ENCODE measurements around the gene NME7. TPM values are rescaled to one million over a fixed set of nuclear protein-coding genes. Genes with fewer than 3 reads are reported as not detected.

Gene NME7
- total RNA-seq, 4 donors from 2014 or later: 5.0 to 8.9 (median 8.4) TPM

DNA sequence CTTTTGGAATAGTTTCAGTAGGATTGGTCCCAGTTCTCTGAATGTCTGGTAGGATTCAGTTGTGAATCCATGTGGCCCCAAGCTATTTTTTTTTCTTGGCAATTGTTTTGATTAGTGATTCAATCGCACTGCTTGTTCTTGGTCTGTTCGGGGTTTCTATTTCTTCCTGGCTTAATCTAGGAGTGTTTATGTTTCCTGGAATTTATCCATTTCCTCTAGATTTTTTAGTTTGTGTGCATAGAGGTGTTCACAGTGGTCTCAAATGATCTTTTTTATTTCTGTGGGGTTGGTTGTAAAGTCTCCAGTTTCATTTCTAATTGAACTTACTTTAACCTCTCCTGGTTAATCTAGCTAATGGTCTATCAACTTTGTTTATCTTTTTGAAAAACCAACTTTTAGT is 117.6 kb downstream of the NME7 start:
- DNase-seq (ENCODE audit: low spot score in 2 of 2): no peak
- TF ChIP-seq, protein P1, sequence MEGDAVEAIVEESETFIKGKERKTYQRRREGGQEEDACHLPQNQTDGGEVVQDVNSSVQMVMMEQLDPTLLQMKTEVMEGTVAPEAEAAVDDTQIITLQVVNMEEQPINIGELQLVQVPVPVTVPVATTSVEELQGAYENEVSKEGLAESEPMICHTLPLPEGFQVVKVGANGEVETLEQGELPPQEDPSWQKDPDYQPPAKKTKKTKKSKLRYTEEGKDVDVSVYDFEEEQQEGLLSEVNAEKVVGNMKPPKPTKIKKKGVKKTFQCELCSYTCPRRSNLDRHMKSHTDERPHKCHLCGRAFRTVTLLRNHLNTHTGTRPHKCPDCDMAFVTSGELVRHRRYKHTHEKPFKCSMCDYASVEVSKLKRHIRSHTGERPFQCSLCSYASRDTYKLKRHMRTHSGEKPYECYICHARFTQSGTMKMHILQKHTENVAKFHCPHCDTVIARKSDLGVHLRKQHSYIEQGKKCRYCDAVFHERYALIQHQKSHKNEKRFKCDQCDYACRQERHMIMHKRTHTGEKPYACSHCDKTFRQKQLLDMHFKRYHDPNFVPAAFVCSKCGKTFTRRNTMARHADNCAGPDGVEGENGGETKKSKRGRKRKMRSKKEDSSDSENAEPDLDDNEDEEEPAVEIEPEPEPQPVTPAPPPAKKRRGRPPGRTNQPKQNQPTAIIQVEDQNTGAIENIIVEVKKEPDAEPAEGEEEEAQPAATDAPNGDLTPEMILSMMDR (IDR thresholded peaks at IDR 0.05): no peak
- no peak for TF ChIP-seq POLR2A (IDR thresholded peaks at IDR 0.05)
- H3K4me3 ChIP-seq (ENCODE audit: low read depth, poor library complexity, severe bottlenecking): no peak overlapping the region
- WGBS, 2 donors: 25 to 33% methylated on average over 2 of the region's 2 CpGs
- intact Hi-C loops (cut with DNase I; ENCODE audit: low total_unique reads): no loop called here

- 58 to 60% methylated on average over 1 of the region's 1 CpG for WGBS, 2 donors
- TF ChIP-seq, protein P1 (IDR thresholded peaks at IDR 0.05): no peak
- no peak for TF ChIP-seq POLR2A (IDR thresholded peaks at IDR 0.05)
- H3K4me3 ChIP-seq (ENCODE audit: low read depth, poor library complexity, severe bottlenecking): no peak overlapping the region
- DNase-seq (ENCODE audit: low spot score in 2 of 2): no peak
- intact Hi-C loops (cut with DNase I; ENCODE audit: low total_unique reads): no loop called here
These were observed 118.0 kb downstream of the NME7 start for GRCh38 chr1:169249611-169250010.

DNA sequence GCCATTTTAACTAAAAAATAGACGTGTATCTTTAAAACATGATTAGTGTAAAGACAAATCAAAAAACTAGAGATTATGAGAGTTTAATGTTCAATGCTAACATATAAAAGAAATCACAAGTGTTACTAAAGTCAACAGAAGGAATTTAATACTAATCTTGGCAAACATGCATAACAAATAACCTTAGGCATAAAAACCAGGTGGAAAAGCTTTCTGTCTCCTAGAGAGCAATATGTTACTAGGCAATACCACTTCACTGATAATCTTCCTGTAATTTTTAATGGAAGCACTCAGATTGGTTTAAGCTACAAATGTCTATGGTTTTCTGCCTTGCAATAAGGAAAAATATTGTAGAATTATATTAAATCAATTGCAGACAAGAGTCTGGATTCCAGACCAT is 121.9 kb downstream of the NME7 start:
- TF ChIP-seq POLR2A (IDR thresholded peaks at IDR 0.05): no peak
- TF ChIP-seq, protein P1 (IDR thresholded peaks at IDR 0.05): no peak
- intact Hi-C loops (cut with DNase I; ENCODE audit: low total_unique reads): no loop called here
- no peak overlapping the region for H3K4me3 ChIP-seq (ENCODE audit: low read depth, poor library complexity, severe bottlenecking)
- WGBS, 2 donors: 76% methylated on average over 1 of the region's 1 CpG
- DNase-seq (ENCODE audit: low spot score in 2 of 2): no peak

- TF ChIP-seq, protein P1 (IDR thresholded peaks at IDR 0.05): no peak
- TF ChIP-seq POLR2A (IDR thresholded peaks at IDR 0.05): no peak
- 18 to 25% methylated on average over 3 of the region's 3 CpGs for WGBS, 2 donors
These were observed 127.0 kb downstream of the NME7 start for GRCh38 chr1:169240449-169241232.

DNA sequence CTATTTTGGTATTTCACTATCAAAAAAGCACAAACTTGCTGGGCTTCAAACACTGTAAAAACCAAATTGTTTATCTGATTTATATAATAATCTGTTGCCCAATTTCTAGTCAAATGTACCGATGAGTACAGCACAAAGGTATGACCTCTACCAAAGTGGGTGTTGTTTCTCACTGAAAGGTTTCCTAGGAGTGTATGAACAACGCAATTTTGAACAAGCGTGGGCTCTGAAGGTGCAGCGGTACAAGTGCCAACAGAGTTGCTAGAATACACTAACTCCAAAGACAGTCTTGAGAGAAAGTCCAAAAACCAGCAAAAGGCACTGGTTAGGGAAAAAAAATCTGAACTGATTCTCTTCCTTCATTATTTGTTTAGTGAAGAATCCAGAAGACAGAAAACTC is 130.7 kb downstream of the NME7 start:
- TF ChIP-seq, protein P1 (IDR thresholded peaks at IDR 0.05): no peak
- no peak for TF ChIP-seq POLR2A (IDR thresholded peaks at IDR 0.05)
- intact Hi-C loops (cut with DNase I; ENCODE audit: low total_unique reads): no loop called here
- 82 to 93% methylated on average over 4 of the region's 4 CpGs for WGBS, 2 donors
- no peak for DNase-seq (ENCODE audit: low spot score in 2 of 2)
- no peak overlapping the region for H3K4me3 ChIP-seq (ENCODE audit: low read depth, poor library complexity, severe bottlenecking)

More at GRCh38 chr1:169240449-169241232, 127.0 kb downstream of the NME7 start:
- intact Hi-C loops (cut with DNase I; ENCODE audit: low total_unique reads): no loop called here
- H3K4me3 ChIP-seq (ENCODE audit: low read depth, poor library complexity, severe bottlenecking): no peak overlapping the region
- DNase-seq (ENCODE audit: low spot score in 2 of 2): no peak

GRCh38 chr1:169236143-169236542 is 131.5 kb downstream of the NME7 start:
- no peak for TF ChIP-seq POLR2A (IDR thresholded peaks at IDR 0.05)
- TF ChIP-seq, protein P1 (IDR thresholded peaks at IDR 0.05): no peak
- 27 to 46% methylated on average over 1 of the region's 1 CpG for WGBS, 2 donors
- no peak overlapping the region for H3K4me3 ChIP-seq (ENCODE audit: low read depth, poor library complexity, severe bottlenecking)
- DNase-seq (ENCODE audit: low spot score in 2 of 2): no peak
- intact Hi-C loops (cut with DNase I; ENCODE audit: low total_unique reads): no loop called here
